ENCODE data around the gene TMEM232.
"Not testable (repeated sequence)": the region's sequence is repeated elsewhere in the genome, so short reads cannot be mapped to it uniquely, and the experiment has no call there.

TMEM232 gene

DNA sequence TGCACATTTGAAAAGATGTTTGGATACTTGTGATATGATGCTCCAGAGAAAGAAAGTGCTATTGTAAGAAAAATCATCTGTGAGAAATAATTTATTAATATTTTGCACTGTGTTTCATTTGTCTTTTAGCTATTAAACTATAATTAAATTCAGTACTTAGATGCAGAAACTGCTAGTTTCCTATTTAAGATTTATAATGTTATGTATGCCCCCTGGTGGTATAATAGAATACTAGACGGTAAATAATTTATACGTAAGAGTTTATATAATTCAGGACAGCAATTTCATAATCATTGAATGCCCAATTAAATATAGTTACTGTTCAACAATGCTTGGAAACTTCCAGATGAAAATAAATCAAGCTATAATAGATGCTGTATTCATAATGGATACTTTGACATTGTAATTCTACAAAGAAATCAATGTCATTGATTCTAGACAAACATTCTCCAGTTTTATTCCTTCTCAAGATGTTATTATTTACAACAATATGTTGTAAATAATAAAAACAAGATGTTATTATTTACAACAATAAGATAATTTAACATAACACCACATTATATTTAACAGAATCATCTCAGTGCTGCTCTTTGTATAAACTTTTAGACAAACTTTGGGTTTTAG, 101.0 kb downstream of the TMEM232 start:
- no peak for DNase-seq (ENCODE audit: low read depth in 2 of 2)

DNA sequence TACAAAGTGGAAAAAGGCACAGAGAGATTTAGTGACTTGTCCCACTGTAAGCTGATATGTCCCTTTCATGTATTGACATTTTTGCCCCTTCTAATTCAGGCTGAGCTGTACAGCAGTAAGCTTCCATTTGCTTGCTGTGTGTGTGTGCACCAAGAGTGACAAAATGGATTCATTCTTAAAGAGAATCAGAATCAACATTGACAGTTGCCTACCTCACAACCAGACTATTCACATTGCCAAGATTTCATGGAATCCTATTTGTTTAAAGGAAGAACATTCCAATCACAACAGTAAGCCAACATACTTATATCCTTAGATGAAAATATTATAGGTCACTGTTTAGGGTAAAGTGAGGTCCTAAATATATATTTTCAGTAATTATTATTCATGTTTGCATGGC, 102.6 kb downstream of the TMEM232 start:
- no peak for DNase-seq (ENCODE audit: low read depth in 2 of 2)

DNA sequence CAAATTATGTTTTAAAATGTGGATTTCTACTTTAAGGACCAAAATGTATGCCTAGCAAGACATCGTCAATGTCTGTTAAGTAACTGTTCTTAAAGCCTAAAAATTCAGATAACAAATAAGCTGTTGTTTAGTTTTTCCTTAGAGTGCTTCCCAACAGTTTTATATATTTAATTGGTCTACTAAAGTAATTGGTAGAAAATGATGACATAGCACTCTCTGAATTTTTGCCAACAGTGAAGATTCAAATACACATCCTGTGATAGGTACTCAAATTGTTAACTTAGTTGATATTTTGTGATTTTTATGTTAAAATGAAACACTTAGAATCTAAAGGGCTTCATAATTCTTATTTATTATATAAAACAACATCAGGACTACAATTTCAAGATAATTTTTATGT, 107.5 kb downstream of the TMEM232 start:
- DNase-seq (ENCODE audit: low read depth in 2 of 2) = no peak

DNA sequence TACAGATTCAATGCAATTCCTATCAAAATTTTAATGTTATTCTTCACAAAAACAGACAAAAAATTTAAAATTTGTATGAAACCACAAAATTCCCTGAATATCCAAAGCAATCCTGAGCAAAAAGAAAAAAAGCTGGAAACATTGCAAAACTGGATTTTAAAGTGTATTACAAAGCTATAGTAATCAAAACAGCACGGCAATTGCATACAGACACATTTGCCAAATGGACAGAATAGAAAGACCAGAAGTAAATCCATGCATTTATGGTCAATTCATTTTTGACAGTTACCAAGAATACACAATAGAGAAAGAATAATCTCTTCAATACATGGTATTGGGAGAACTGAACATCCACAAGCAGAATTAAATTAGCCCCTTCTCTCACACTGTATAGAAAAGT, 110.5 kb downstream of the TMEM232 start:
- DNase-seq (ENCODE audit: low read depth in 2 of 2) = no peak

DNA sequence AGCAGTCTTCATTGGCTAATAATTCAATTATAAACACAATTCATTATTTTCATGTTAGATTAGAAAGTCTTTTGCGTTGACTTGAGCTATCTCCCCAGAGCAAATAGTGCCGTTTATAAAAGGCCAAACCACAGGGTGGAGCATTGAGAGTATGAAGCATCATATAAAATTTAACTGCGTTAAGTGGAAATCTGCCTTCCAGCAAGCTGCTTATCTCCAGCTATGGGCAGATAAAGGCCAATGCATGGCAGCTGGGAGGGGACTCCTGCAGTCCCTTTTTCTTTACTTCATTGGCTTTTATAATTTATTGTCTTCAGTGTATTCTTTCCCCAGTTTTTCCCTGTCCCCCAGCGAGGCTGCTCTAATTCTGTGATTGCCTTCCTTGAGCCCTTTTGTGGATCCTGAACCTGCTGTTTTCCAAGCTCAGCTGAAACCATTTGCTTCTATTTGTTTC, 113.7 kb downstream of the TMEM232 start:
- no peak for DNase-seq (ENCODE audit: low read depth in 2 of 2)

DNA sequence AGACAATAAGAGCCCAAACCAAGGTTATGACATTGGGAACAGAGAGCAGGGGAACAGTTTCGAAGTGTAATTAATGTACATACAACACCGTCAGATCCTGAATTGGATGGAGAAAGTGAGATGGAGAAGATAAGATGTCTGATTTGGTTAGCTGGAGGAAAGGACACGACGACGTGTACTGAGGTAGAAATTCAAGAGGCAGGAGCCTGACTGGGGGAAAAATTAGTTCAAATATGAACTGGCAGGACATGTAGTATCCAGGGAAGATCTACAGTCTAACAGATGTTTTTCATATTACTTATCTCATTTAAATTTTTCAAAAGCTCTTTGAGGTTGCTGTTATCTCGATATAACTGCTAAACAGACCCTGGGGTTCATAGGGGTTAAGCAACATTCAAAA, 114.7 kb downstream of the TMEM232 start:
- DNase-seq (ENCODE audit: low read depth in 2 of 2) = no peak

DNA sequence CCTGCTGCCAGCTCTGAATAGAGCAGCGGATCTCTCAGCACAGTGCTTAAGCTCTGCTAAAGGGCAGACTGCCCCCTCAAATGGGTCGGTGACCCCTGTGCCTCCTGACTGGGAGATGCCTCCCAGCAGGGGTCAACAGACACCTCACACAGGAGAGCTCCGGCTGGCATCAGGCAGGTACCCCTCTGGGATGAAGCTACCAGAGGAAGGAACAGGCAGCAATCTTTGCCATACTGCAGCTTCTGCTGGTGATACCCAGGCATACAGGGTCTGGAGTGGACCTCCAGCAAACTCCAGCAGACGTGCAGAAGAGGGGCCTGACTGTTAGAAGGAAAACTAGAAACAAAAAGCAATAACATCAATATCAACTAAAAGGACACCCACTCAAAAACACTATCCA, 131.6 kb downstream of the TMEM232 start:
- no peak for DNase-seq (ENCODE audit: low read depth in 2 of 2)

DNA sequence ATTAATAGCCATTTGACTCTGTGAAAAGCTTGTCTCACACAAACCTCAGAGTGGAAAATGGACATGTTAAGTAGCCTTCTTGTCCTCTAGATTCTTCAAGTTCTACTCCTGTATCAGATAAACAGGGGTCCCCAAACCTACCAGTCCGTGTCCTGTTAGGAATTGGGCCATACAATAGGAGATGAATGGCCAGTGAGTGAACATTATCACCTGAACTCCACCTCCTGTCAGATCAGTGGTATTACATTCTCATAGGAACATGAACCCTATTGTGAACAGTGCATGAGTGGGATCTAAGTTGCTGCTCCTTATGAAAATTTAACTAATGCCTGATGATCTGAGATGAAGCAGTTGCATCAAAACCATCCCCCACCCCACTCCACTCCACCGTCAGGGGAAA, 136.3 kb downstream of the TMEM232 start:
- no peak for DNase-seq (ENCODE audit: low read depth in 2 of 2)

DNA sequence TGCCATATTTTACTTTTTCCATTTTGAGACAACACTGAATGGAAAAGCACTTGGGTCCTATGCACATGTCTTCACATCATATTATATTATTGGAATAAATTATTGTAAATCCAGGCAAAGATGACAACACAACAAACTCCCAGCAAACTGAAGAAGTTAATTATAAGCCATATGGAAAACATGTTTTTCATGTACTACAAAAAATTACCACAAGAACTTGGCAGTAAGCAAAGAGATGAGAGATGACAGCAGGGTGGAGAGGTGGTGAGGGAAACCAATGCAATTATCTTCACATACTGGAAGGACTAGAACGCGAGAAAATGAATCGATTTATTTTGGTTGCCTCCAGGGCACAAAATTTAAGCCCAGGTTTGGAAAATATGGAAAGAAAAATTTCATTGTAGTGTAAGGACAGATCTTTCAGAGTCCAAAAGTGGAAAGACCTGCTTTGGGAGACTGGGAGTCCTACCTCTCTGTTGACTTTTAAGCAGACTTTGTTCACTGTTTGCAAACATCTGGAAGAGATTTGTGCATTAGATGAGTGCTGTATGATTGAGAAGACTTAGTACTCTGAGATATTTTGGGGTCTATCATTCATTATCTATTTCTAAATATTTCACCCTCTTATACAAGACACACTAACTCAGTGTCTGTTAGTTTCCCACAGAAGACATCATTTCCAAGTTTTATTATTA, 138.0 kb downstream of the TMEM232 start:
- DNase-seq (ENCODE audit: low read depth in 2 of 2) = no peak

DNA sequence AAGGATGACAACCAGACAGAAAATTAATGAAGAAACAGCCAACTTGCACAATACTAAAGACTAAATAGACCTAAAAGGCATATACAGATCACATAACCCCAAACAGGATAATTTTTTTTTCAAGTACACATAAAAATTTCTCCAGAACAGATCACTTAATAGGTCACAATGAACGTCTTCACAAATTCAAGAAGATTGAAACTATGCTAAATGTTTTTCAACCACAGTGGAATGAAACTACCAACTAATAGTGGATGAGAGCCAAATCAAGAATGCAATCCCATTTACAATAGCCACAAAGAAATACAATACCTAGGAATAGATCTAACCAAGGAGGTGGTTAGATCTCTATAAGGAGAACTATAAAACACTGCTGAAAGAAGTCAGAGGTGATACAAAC, 145.8 kb downstream of the TMEM232 start:
- DNase-seq (ENCODE audit: low read depth in 2 of 2) = no peak

DNA sequence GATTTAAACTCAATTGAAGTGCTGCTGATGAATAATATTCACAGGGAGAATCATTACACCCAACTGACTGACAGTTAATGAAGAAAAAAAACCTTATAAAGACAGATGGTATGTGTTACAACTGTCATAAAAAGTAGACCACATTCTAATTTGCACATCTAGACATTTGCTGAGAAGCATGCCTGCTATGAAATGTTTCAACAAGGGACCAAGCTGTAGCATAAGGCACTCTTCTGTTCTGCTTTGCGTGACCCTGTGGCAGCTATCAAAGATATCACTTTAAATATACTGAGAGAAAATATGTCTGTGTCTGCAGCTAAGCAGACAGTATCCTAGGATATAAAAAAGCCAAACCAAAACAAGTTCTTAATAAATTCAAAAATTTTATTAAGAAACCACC, 153.7 kb downstream of the TMEM232 start:
- no peak for DNase-seq (ENCODE audit: low read depth in 2 of 2)

DNA sequence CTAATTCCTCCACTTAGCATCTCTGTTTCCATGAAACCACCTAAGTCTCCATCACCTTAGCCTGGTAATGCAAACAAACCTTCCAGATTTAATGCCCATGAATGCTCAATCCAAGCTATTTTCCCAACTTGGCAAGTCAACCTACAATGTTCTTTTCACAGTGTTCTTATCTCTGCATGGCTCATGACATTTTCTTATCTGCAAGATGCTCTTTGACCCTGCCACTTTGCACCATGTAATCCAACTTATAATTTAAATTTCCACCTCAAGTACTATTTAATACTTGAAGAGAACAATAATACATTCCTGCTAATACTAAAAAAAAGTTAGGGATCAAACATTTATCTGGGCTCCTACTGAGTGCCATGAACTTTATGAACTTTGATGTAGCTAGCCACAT, 164.3 kb downstream of the TMEM232 start:
- no peak for DNase-seq (ENCODE audit: low read depth in 2 of 2)

DNA sequence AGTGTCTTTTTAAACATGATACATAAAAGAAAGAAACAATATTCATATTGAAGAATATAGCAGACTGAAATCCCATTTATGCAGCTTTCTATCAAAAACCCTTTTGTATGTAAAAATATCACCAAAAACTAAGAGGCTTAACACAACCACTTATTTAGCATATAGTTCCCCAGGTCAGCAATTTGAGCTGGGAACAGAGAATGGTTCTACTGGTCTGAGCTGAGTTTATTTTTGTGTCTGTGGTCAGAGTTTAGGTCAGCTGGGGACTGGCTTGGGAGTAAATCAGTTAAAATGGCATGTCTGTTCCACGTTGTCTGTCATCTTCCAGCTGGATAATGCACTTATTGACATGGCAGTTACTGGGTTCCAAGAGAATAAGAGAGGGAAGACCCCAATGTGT, 165.0 kb downstream of the TMEM232 start:
- DNase-seq (ENCODE audit: low read depth in 2 of 2) = no peak

DNA sequence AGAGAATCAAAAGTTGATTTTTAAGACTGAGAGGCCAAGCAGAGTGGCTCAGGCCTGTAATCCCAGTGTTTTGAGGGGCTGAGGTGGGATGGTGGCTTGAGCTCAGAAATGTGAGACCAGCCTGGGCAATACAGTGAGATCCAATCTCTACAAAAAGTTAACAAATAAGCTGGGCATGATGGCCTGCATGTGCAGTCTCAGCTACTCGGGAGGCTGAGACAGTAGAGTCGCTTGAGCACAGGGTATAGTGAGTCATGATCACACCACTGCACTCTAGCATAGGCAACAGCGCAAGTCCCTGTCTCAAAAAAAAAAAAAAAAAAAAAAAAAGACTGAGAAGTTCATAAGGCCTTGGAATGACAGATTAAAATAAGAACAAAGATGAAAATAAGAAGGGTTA, 177.2 kb downstream of the TMEM232 start:
- DNase-seq (ENCODE audit: low read depth in 2 of 2) = no peak

DNA sequence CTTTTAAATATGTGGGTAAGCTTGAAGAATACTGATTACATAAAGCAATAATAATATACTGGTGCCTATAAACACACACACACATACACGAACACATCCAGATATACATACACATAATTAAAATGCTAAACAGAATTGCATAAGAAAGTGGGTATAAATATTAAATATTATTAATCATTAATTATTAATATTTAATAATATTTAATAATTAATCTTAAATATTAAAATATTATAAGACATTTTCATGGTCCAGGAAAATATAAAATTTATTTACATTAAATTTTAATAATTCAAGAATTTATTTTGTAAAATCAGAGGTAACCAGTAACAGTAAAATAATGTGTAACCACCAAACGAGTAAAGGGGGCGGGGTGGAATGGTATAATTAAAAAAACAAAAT, 178.3 kb downstream of the TMEM232 start:
- no peak for DNase-seq (ENCODE audit: low read depth in 2 of 2)

DNA sequence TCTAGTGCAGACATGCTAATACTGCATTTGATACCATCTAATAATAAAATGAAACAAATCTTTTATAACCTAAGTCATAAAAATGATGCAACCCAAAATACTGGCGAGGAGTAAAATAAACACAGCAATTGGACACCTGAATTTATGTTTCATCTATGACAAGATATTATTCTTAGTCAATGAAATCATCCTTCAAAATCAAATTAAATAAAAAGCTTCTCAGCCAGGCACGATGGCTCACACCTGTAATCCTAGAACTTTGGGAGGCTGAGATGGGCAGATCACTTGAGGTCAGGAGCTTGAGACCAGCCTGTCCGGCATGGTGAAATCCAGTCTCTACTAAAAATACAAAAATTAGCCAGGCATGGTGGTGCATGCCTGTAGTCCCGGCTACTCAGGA, 179.0 kb downstream of the TMEM232 start:
- DNase-seq (ENCODE audit: low read depth in 2 of 2) = no peak

DNA sequence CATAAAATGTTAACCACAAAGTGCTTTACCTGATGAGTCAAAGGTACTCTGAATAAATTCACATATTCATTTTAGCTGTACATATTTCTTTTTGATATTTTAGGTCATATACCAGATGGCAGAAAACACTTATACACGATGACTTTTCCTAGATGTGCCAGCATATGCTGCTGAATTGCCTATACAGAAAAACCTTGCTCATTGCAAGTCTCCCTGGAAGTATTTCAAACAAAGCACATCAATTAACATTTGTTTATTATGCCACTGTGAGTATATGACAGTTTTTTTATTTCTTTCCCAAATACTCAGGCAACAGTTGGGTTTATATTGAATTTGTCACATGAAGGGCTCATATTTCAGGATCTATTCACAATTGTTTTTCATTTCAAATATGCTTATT, 180.8 kb downstream of the TMEM232 start:
- DNase-seq (ENCODE audit: low read depth in 2 of 2) = no peak

DNA sequence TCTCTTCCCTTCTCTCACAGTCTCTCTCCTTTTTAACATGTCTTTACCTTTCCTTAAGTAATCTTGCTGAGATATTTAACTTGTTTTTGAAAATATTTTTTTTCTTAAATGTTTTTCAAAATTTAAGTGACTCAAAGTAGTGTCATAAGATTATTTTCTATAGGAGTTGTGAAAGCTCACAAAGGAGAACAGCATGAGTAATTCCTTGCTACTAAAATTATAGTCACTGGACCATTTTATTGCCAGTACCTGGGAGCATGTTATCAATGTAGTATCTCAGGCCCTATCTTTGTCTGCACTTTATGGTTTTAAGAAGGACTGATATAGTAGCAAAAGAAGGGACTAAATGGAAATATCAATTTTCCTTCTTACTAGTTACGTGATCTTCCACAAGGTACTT, 181.9 kb downstream of the TMEM232 start:
- no peak for DNase-seq (ENCODE audit: low read depth in 2 of 2)

DNA sequence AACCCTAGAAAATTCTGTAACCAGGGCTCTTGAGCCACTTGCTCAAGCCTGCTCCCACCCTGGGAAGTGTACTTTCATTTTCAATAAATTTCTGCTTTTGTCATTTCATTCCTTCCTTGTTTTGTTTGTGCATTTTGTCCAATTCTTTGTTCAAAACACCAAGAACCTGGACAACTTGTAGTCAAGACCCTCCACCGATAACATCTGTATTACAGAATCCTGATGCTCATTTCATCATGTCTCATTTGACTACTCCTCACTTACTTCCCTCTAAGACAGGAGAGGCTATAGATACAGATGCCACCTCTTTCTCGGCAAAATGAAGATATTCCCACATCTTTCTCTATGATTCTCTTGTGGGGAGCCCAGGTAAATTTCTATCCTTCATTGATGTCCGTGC, 183.5 kb downstream of the TMEM232 start:
- no peak for DNase-seq (ENCODE audit: low read depth in 2 of 2)

DNA sequence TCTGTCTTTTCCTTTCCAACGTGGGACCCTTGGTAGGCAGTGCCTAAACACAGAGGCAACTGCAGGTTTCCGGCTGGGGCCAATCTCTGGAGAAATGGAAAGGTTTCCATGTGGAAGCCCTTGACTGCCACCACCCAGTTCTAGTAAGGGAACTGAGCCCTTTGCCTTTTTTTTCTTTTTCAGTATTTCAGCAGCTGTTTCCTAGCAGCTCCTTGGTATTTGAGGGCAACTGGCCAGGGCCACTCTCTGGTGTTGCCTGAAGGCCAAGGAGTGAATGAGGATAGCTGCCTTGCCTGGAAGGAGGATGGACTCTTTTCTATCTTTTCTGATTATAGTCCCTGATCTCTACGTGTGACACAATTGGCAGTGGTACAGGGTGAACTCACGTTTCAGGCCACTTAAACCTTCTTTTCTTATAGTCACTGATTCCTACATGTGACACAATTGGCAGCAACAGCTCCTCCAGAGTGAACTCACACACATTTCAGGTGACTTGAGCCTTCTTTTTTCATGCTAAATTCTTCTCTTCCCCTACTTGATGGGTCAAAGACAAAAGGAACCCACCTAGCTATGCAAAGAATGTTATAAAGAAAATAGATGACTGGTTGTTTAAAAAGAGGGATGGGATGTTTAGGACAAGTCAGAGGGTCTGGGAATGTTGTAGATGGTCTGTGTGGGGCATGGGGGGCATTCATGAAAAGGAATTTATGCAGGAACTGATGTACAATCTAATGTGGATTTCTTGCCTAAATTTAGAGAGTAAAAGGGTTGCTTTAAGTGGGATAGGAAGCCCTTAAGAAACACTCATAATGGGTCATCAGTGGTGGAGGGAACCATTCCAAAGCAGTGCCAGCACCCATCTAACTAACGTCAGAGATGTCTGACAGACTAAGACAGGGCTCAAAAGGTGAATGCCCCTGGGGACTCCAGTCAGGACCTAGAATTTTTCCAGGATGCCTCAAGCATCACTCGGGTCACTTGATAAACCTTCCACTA, 190.1 kb downstream of the TMEM232 start:
- DNase-seq (ENCODE audit: low read depth in 2 of 2) = no peak

DNA sequence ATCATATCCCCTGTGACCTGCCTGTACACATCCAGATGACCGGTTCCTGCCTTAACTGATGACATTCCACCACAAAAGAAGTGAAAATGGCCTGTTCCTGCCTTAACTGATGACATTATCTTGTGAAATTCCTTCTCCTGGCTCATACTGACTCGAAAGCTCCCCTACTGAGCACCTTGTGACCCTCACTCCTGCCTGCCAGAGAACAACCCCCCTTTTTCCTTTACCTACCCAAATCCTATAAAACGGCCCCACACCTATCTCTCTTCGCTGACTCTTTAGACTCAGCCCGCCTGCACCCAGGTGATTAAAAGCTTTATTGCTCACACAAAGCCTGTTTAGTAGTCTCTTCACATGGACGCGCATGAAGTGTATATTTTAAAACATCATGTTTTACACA, 191.3 kb downstream of the TMEM232 start:
- not testable (repeated sequence) for DNase-seq (ENCODE audit: low read depth in 2 of 2)

DNA sequence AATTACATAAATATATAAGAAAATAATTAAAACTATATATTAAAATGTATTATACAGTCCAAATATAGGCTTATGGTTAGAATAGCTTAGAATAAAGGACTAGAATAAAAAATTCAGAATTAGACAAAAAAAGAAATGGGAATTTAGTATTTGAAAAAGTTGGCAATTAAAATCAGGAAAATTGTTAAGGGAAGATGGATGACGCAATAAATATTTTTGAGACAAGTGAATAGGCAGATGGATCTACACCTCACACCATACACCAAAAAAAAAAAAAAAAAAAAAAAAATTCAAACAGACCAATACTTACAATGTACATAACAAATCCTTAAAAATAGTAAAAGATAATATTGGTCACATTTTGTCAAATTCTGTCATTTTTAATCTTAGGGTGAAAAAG, 200.7 kb downstream of the TMEM232 start:
- no peak for DNase-seq (ENCODE audit: low read depth in 2 of 2)

DNA sequence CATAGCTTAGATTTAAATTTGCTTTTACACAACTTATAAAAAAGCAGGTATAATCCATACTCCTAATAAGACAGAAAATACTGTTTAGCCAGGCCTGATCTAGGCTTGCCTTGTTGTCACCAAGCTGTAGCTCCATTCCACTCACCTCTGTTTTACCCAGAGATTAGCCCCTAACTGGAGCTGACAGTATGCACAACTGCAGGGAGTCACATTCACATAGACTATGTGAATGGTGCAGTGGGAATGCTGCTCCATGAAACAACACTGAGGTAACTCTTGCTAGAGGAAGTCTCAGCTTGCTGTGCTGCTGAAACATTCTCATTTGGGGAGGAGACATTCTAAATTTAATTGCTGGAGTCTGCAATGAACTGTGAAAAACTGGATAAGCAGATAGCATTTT, 209.1 kb downstream of the TMEM232 start:
- no peak for DNase-seq (ENCODE audit: low read depth in 2 of 2)

Measured in stimulated activated CD8-positive, alpha-beta memory T cell treated with anti-CD3 and anti-CD28 coated beads, Interleukin-7, amount 100 ng/mL, for 1 hour (primary cell).